ENCODE results near the gene XPO5. TPM values are rescaled to one million over a fixed set of nuclear protein-coding genes. Genes with fewer than 3 reads are reported as not detected.

Gene XPO5
- polyA plus RNA-seq, 1 donor (not counting 4 experiments of a cell fraction or from before 2014, with no cell fraction given) = 49.9 TPM

DNA sequence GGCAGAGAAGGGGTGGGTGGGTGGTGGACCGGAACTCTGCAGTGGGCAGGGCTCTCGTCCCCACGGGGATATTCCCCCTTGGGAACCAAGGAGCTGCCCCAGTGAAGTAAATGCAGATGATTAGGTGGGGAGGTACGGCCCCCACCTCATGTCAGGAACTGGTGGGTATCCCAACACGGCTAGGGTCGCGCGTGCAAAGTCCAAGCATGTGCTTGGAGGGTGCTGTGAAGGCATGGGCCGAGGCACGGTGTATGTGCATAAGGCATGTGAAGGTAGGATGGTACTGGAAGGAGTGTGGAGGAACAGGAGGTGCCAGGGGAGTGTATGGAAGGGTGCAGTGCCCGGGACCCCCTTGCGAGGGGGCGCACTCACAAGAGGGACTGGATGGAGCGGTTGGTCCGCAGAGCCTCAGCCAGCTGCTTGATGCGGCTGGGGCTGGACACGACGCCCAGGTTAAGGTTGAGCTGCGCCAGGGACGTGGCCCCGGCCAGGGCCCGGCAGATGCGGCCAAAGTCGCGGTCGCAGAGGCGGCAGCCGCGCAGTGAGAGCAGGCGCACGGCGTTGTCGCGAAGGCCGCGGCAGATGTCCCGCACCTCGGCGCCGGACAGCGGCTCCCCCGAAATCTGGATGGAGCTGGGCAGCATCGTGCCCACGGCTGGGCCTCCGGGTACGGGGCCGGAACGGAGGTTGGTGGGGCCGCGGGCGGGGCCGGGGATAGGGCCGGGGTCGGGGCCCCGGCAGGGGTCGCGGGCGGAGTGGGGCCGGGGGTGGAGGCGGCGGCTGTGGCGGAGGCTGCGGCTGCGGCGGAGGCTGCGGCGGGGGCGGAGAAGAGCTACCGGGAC is 66.5 kb downstream of the XPO5 start:
- Histone ChIP-seq H3K27ac (ENCODE audit: control insufficient read depth, insufficient read depth, low read length) (no peak overlapping the region), H3K79me2 (ENCODE audit: control insufficient read depth, insufficient read depth, low read length) (peaks cover 6% of the 10 kb centered on the region), H3K4me2 (ENCODE audit: control insufficient read depth, extremely low read depth, insufficient read depth, low read depth, low read length) (peak overlapping the region; percentile 91), H3K36me3 (ENCODE audit: control insufficient read depth in 2 of 2, extremely low read depth in 1 of 2, insufficient read depth in 2 of 2, low read length in 2 of 2) (peaks cover 26 to 30% of the 10 kb centered on the region in 2 experiments), H3K9me3 (ENCODE audit: control insufficient read depth, low read depth, low read length) (no peaks in the 10 kb centered on the region), H3K4me3 (ENCODE audit: control insufficient read depth in 2 of 3, extremely low read depth in 1 of 3, insufficient read depth in 2 of 3, low read depth in 1 of 3, low read length in 3 of 3) (peak overlapping the region; percentile 49 to 81 (median 68)), H3K4me1 (ENCODE audit: control insufficient read depth, extremely low read depth, insufficient read depth, low read length) (peaks cover 15% of the 10 kb centered on the region), H4K20me1 (ENCODE audit: control insufficient read depth, extremely low read depth, insufficient read depth, low read length) (no peaks in the 10 kb centered on the region), H3K27me3 (ENCODE audit: control insufficient read depth, extremely low read depth, insufficient read depth, low read length) (peaks cover 10% of the 10 kb centered on the region), H3K9me1 (ENCODE audit: control insufficient read depth, extremely low read depth, insufficient read depth, low read length) (no peaks in the 10 kb centered on the region), H3K9ac (ENCODE audit: control insufficient read depth, extremely low read depth, insufficient read depth, low read length) (peak overlapping the region; percentile 50), H2AFZ (ENCODE audit: control insufficient read depth, low read length) (peak overlapping the region; percentile 46)
- FAIRE-seq = no peak
- TF ChIP-seq EZH2 (IDR thresholded peaks at IDR 0.05; ENCODE audit: low read length) (no peak), CTCF (optimal IDR thresholded peaks at IDR 0.05 in 1 of 3, IDR thresholded peaks at IDR 0.05 in 1 of 3, conservative IDR thresholded peaks at IDR 0.05 in 1 of 3; ENCODE audit: extremely low read depth in 1 of 3, insufficient read depth in 2 of 3, low read length in 3 of 3) (no peak)
- dilution Hi-C loops (cut with MboI; ENCODE audit: extremely low pct_ligation_motif_present, low sequenced_read_pairs) = no loop called here
- DNase-seq (ENCODE audit: low read depth, low spot score) = no peak

- Histone ChIP-seq H3K4me3 (ENCODE audit: control insufficient read depth in 2 of 3, extremely low read depth in 1 of 3, insufficient read depth in 2 of 3, low read depth in 1 of 3, low read length in 3 of 3) (no peak overlapping the region), H3K4me2 (ENCODE audit: control insufficient read depth, extremely low read depth, insufficient read depth, low read depth, low read length) (no peak overlapping the region), H3K4me1 (ENCODE audit: control insufficient read depth, extremely low read depth, insufficient read depth, low read length) (peaks cover 15% of the 10 kb centered on the region), H3K9me3 (ENCODE audit: control insufficient read depth, low read depth, low read length) (no peaks in the 10 kb centered on the region), H3K9ac (ENCODE audit: control insufficient read depth, extremely low read depth, insufficient read depth, low read length) (no peak overlapping the region), H3K36me3 (ENCODE audit: control insufficient read depth in 2 of 2, extremely low read depth in 1 of 2, insufficient read depth in 2 of 2, low read length in 2 of 2) (peaks cover 24 to 32% of the 10 kb centered on the region in 2 experiments), H2AFZ (ENCODE audit: control insufficient read depth, low read length) (no peak overlapping the region), H3K27me3 (ENCODE audit: control insufficient read depth, extremely low read depth, insufficient read depth, low read length) (peaks cover 10% of the 10 kb centered on the region), H3K79me2 (ENCODE audit: control insufficient read depth, insufficient read depth, low read length) (peaks cover 3% of the 10 kb centered on the region), H3K27ac (ENCODE audit: control insufficient read depth, insufficient read depth, low read length) (no peak overlapping the region), H4K20me1 (ENCODE audit: control insufficient read depth, extremely low read depth, insufficient read depth, low read length) (no peaks in the 10 kb centered on the region), H3K9me1 (ENCODE audit: control insufficient read depth, extremely low read depth, insufficient read depth, low read length) (no peaks in the 10 kb centered on the region)
- FAIRE-seq = no peak
- dilution Hi-C loops (cut with MboI; ENCODE audit: extremely low pct_ligation_motif_present, low sequenced_read_pairs) = no loop called here
- TF ChIP-seq EZH2 (IDR thresholded peaks at IDR 0.05; ENCODE audit: low read length) (no peak), CTCF (optimal IDR thresholded peaks at IDR 0.05 in 1 of 3, IDR thresholded peaks at IDR 0.05 in 1 of 3, conservative IDR thresholded peaks at IDR 0.05 in 1 of 3; ENCODE audit: extremely low read depth in 1 of 3, insufficient read depth in 2 of 3, low read length in 3 of 3) (no peak)
- DNase-seq (ENCODE audit: low read depth, low spot score) = no peak
Measured at GRCh38 chr6:43508481-43509141, 67.2 kb downstream of the XPO5 start.
